HTR-8/SVneo (cell line): ENCODE results near the gene ANP32A.
"Not testable (repeated sequence)": the region's sequence is repeated elsewhere in the genome, so short reads cannot be mapped to it uniquely, and the experiment has no call there.

Experiments used
- DNase-seq: peaks from one replicate; pipeline ENCODE4 v3.0.0; 2011; ENCODE audit warnings: low spot score, mixed read lengths; ENCODE audit not compliant: insufficient read length
- FAIRE-seq: peaks from 2 replicates; lab custom pipeline; 2011; peaks lifted over from hg19 to GRCh38; lab: Jason Lieb, UNC

Gene ANP32A

DNA sequence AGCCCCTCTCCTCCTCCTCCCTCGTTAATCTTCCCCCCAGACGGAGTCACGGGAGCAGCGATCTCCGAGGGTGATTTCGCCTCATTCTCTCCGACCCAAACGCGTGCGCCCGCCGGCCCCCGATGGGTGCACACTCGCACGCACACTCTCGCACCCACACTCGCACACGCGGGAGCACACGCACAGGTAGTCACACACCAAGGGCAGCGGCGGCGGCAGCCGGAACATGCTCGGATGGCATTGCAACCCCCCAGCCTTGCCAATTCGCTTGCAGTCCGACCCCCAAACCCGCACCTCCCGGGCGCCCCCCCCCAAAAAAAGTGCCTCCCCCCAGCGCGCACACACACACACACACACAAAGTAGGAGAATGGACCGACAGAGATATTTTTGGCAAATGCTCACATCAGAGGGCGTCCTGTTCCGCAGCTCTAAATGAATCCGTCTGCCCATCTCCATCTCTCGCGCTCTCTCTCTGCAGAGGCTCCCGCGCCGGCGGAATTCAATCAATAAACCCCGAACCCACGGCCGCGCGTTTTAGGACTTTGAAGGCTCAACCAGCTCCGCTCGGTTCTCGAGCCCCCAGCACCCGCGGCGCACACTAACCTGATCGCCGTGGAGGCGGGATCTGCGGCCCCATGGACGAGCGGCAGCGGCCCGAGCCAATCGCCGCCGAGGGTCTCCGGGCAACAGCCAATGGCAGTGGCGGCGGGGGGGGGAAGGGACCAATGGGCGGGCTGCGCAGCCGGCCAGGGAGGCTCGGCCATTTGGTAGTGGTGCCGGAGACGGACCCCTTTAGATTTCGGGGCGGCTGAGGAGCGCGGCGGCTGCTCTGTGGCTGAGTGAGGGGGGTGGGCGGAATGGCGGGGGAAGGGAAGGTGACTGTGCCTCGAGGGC lies at the start of gene ANP32A:
Gene ANP32A, minus strand, starts transcription at position 601 of the 895 bp plus-strand sequence. Its CDS starts 144 bp downstream, at position 457.
- peak; percentile 94 for FAIRE-seq
- DNase-seq: peak; percentile 99

DNA sequence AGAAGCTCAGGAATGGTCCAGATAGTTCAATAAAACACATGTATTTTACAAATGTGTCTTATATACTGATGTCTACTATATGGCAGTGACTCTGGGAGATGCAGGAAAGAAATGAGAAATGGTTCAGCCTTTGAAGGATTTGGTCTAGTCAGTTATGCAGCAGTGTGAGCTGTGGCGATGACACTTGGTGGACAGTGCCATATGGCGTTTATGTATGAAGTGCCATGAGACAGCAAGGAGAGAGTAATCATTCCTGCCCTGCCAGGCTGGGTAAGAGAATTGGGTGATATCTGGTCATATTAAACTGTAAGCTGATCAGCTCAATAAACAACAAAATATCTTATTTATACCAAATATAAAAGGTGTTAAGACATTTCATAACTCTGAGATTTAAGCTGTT lies 47.6 kb upstream of the ANP32A start:
- DNase-seq: no peak
- no peak for FAIRE-seq

DNA sequence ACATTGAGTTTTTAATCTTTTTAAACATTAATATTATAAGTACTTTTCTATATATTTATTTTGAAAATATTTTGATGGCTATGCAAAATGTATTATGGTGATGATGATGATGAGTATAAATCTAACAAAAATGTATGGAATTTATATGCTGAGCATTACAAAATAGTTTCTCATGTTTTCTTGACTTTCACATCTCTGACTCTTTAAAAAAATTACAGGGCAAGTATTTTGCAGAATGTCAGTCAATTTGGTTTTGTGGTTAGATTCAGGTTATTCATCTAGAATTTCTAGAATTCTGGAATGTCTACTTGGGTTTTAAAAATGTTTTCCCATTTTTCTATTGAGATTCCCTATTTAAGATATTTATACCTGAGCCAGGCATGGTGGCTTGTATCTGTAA lies 41.7 kb upstream of the ANP32A start:
- no peak for DNase-seq
- FAIRE-seq: no peak

DNA sequence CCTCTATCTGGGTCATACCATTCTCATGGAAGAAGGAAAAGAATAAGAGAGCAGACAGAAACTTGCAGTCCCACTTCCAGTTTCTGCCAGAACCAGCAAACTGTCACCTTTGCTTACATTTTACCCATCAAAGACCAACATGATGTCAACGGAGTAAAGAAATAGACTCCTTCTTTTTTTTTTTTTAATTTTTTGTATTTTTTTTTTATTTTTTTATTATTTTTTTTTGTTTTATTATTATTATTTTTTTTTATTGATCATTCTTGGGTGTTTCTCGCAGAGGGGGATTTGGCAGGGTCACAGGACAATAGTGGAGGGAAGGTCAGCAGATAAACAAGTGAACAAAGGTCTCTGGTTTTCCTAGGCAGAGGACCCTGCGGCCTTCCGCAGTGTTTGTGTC lies 38.0 kb upstream of the ANP32A start:
- not testable (repeated sequence) for FAIRE-seq, DNase-seq

DNA sequence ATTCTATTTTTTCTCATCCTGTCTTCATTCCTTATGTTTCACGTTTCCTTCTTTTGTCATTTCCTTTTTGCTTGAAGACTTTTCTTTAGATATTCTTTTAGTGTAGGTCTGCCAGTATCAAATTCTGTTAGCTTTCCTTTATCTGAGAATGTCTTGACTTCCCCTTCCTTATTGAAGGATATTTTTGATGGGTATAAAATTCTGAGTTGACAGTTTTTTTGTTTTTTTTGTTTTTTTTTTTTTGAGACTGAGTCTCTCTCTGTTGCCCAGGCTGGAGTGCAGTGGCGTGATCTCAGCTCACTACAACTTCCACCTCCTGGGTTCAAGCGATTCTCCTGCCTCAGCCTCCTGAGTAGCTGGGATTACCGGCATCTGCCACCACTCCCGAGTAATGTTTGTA lies 36.7 kb upstream of the ANP32A start:
- FAIRE-seq, DNase-seq: not testable (repeated sequence)

DNA sequence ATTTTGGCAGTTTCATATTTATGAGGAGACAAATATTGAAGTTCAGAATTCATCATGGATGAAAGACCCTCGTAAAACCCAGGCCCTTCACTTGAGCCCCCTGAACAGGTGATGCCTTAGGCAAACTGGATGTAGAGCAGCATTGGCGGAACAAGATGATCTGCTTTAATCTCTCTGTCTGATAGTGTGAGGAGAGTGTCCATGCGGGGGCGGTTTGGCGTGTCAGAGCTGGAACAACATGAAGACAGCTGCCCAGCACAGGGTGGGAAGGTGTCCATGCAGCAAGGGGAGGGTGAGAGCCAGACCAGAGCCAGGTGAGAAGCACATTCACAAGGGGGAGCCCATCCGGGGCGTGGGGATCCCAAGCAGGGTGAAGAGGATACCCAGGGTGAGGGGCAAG lies 31.8 kb upstream of the ANP32A start:
- FAIRE-seq (no peak), DNase-seq (no peak)

DNA sequence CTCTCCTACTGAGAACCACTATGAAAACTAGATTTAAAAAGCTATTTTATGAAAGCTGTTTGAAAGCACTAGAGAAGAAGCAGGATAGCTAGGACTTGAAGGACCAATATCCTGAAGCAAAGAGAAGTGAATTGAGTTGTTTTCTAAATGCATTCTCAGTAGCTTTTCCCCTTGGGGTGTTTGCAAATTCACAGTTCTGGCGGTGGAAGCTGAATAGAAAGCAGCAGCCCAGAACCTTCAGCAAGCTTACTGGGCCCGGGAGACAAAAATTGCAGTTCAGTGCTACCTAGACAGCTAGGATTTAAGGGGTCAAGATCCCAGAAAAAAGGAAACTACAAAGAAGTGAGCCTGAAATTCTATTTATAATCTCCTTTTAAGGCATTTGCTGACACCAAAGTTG lies 31.3 kb upstream of the ANP32A start:
- DNase-seq: no peak
- FAIRE-seq: no peak

DNA sequence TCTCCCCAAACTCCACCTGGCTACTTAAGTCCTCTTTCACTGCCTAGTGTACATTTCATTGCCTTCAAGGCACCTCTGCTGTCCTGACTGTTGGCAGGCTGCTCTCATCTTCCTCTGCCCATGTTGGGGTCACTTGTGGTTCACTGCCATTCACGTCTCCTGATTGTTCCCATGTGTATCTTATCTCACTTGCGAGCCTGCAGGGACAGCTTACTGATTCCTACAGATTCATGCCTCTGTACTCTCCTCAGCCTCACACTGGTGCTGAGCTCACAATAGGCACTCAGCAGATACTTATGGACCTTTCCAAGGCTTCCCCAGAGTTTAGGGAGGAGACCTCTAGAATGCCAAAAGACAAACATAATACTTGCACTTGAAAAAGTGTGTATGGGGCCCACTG lies 28.8 kb upstream of the ANP32A start:
- FAIRE-seq: no peak
- DNase-seq: no peak

DNA sequence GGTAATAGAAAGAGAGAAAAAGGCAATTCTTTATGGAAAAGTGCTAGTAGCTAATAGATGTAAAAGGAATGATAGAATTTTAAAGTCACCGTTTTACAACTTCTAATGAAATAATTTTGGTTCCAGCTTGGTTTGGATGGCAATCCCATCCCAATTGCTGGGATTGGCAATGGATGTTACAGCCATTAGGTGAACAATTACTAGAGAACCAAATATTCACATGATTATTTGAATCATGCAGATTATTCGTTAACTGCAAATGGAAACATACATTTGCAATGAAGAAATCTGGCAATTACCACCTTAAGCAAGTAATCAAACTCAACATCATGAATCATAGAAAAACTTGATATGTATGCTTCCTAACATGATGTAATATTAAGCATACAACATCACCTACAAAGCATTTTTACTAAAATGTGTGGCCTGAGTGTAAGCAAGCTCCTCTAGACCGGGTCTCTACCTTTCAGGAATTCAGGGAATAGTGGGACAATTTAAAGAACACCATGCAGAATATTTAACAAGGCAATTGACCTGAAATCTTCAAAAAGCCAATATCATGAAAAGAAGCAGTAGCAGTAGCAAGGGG lies 26.2 kb upstream of the ANP32A start:
- DNase-seq (no peak), FAIRE-seq (no peak)

DNA sequence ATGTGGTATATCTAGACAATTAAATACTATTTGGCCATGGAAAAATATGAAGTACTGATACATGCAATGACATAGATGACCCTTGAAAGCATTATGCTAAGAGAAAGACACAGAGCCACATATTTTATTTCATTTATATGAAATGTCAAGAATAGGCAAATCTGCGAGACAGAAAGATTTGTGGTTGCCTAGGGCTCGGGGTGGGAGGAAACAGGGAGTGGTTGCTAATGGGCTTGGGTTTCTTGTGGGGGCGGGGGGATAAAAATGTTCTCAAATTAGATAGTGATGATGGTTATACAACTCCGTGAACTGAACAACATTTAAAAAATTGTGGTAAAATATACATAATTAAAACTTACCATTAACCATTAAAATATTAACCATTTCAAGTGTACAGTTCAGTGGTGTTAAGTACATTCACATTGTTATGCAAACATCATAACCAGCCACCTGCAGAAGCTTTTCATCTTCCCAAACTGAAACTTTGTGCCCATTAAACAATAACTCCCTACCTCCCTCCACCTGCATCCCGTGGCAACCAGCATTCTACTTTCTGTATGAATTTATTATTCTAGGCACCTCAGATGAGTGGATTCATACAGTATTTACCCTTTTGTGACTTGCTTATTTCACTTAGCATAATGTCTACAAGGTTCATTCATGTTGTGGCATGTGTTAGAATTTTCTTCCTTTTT lies 24.3 kb upstream of the ANP32A start:
- FAIRE-seq (no peak), DNase-seq (no peak)

DNA sequence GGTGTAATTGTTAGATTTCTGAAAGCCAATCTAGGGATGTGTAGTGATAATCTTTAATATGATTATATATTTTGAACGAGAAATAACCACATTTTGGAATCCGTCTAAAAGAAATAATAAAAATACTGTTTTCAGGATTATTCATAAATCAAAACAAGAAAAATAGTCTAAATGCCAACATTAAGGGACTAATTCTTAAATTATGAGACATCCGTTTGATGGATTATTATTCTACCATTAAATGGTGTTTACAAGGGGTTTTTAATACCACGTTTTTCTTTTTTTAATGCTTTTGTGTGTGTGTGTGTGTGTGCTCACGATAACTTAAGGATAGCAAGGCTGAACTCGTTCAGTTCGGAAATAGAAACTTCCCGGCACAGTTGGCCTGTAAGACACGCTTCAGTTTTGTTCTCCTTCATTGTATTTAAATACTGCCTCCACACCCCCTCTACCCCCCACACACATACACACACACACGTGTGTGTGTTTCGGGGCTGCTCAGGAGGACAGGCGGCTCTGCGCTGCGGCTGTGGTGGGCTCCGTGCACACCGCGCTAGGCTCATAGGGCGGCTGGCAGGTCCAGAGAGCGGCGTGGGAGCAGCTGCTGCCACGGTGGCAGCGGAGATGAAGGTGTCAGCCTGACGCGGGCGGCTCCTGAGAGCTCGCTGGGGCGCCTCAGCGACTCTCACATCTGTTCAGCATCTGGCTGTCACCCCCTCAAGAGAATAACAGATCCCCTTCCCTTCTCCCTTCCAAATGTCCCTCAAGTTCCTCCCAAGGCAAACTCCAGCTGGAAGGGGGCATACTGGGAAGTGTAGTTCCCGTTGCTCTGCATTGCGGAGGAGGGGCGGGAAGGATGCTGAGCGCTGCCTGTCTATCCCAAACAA lies 23.0 kb upstream of the ANP32A start:
- DNase-seq: peak; percentile 15
- peak; percentile 76 for FAIRE-seq

DNA sequence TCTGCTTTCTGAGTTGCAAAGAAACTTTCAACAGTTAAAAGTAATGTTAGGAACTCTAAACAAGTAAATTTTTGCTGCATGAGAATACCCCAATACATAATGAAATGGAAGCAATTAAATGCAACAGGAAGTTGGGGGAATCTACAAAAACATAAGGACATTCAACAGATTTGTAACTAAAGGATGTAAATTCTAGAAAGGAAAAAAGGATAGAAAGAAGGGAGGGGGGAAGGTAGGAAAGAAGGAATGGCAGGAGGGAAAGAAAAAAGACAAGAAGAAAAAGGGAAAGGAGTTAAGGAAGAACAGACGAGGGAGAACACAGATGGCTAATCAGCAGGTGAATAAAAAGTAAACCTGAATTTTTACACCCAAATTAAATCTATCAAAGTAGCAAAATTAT lies 22.3 kb upstream of the ANP32A start:
- no peak for FAIRE-seq
- DNase-seq: no peak

DNA sequence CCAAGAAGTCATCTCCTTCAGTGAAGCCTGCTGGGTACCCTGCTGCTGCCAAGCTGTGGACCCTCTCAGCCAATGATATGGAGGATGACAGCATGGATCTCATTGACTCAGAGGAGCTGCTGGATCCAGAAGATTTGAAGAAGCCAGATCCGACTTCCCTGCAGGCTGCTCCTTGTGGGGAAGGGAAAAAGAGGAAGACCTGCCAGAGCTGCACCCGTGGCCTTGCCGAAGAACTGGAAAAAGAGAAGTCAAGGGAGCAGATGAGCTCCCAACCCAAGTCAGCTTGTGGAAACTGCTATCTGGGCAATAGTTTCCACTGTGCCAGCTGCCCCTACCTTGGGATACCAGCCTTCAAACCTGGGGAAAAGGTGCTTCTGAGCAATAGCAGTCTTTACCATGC lies 13.7 kb upstream of the ANP32A start:
- DNase-seq: no peak
- FAIRE-seq: no peak

DNA sequence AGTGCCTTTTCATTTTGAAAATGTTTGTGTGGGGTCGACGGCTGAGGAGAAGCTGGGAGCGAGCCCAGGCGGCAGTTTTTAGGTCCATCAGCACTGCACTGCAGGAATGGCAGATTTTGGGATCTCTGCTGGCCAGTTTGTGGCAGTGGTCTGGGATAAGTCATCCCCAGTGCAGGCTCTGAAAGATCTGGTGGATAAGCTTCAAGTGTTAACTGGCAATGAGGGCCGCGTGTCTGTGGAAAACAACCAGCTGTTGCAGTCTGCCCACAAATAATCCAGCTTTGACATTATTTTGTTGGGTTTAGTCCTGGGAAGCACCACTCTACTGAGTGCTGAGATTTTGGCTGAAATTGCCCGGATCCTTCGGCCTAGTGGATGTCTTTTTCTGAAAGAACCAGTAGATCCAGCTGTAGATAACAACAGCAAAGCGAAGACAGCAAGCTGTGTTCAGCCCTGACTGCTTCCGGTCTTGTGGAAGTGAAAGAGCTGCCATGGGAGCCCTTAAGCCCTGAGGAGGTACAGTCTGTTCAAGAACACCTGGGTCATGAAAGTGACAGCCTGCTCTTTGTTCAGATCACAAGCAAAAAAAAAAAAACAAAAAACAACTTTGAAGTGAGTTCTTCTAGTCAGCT lies 13.1 kb upstream of the ANP32A start:
- no peak for FAIRE-seq

DNA sequence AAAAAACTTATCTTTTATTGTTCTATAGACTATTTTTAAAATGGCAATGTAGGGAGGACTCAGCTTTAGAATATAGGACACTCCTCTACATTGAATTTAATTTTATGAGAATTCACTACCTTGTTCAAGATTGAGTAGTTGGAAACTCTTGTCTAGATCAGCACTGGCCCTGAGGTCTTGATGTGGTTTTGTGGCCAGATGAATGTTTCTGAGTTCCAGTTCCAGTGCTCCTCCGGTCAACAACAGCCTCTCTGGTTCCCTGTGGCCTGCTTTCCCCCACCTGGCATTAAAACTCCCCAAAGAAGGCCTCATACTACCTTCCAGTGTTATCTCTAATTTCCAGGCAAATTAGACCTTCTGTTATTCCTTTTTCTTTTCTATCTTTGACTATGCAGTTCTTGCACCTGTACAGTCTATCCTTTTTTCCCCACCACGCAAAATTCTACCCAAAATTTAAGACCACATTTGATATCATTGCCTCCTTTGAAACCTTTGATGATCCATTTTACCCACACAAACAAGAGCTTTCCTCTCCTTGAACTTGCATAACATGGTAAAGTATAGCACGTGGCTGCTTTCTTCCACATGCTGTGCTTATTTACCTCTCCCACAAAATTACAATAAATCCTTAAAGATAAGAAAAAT lies 9.6 kb upstream of the ANP32A start:
- FAIRE-seq: no peak

More for the DNA sequence above, 13.1 kb upstream of the ANP32A start:
- no peak for DNase-seq

DNA sequence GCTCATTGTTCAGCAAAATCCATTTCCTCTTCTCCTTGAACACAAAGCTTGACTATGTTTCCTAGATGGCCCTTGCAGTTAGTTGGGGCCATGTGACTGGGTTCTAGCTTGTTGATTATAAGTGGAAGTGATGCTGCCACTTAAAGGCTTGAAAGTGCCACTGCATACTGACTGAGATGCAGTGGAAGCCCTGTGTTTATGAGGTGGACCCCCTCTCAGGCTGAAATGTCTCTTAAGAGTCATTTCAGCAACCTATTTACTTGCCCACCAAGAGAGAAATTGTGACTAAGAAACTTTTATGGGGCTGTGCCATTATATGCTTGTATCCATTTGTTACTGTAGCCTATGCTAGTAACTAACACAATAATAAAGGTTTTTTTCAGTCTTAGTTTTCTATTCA lies 8.4 kb upstream of the ANP32A start:
- DNase-seq: no peak
- FAIRE-seq: peak; percentile 52

More for the DNA sequence above, 9.6 kb upstream of the ANP32A start:
- no peak for DNase-seq

DNA sequence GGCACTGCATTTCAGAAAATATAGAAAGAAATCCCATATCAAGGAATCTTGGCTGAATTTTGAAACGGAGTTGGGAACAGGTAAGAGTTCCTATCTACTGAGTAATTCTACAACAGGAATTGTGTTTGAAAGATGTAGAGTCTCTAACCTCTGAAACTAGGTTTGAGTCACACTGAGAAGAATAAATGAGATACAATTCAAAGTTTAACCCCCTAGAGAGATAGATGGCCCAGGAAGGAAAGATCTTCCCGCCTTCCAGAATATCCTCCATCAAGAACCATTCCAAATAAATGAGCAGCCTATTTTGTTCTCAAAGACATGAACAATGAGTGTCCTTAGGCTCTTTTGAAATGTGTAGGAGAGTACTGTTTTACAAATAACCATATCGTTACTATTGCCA lies 2.9 kb upstream of the ANP32A start:
- DNase-seq: no peak
- FAIRE-seq: no peak

DNA sequence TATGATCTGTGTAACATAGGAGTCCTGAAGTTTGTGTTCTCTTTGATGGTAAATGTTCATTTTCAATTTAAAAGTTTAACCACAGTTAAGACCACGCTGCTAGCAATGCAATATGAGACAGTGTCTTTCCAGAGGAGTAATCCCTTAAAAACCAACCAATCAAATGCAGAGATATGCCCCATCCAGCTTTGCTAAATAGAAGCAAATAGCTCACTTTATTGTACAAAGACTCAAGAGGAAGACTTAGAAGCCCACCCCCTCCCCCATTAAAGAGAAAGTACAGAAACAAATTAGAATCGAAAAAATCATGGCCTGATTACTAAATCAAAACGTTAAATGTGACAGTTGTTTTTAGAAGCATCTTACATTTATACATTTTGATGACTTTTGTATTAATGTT lies 2.1 kb upstream of the ANP32A start:
- FAIRE-seq: no peak
- DNase-seq: no peak

DNA sequence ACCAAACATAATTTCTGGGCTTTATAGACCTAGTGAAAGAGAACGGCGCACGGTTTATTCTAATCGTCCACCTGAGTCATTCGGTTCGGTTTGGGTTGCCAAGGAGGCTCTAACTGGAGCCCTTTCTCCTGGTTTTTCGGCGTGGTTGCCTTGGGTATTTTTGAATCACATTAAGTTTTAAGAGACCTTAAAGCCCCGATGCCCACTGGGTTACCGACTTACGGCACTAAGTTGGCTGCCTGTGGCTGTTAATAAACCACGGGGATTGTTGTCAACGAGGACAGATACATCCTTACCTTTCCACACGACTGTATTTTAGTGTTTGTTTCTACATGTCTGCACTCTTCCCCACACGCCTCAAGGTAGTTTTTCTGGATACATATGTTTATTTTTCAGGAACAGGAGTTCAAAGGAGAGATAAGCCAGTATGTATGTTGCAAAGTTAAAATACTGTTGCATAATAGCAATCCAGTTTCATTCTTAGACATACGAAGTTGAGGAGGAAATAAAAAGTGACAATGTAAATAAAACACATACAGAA lies 1.2 kb upstream of the ANP32A start:
- FAIRE-seq (peak; percentile 44), DNase-seq (no peak)
